ENCODE measurements around the gene NECTIN1.

NECTIN1 gene

GRCh38 chr11:119592642-119593041 is 136.4 kb downstream of the NECTIN1 start:
- Histone ChIP-seq H3K9ac (ENCODE audit: low read depth, low read length) (no peak overlapping the region), H3K4me3 (ENCODE audit: low read depth, low read length) (no peak overlapping the region), H3K36me3 (ENCODE audit: control insufficient read depth, insufficient read depth, low read length) (no peaks in the 10 kb centered on the region), H3K4me1 (ENCODE audit: control insufficient read depth, insufficient read depth, low read length) (peaks cover 11% of the 10 kb centered on the region), H3K27me3 (ENCODE audit: control insufficient read depth, insufficient read depth, low read length) (no peaks in the 10 kb centered on the region), H3K9me3 (ENCODE audit: control insufficient read depth, insufficient read depth, low read length) (no peaks in the 10 kb centered on the region)

GRCh38 chr11:119591836-119592310 is 137.1 kb downstream of the NECTIN1 start:
- Histone ChIP-seq H3K4me3 (ENCODE audit: low read depth, low read length) (no peak overlapping the region), H3K4me1 (ENCODE audit: control insufficient read depth, insufficient read depth, low read length) (peaks cover 11% of the 10 kb centered on the region), H3K36me3 (ENCODE audit: control insufficient read depth, insufficient read depth, low read length) (no peaks in the 10 kb centered on the region), H3K9ac (ENCODE audit: low read depth, low read length) (no peak overlapping the region), H3K27me3 (ENCODE audit: control insufficient read depth, insufficient read depth, low read length) (no peaks in the 10 kb centered on the region), H3K9me3 (ENCODE audit: control insufficient read depth, insufficient read depth, low read length) (no peaks in the 10 kb centered on the region)

- H3K36me3 ChIP-seq (ENCODE audit: control insufficient read depth, insufficient read depth, low read length) = no peaks in the 10 kb centered on the region
- peaks cover 12% of the 10 kb centered on the region for H3K4me1 ChIP-seq (ENCODE audit: control insufficient read depth, insufficient read depth, low read length)
- H3K27me3 ChIP-seq (ENCODE audit: control insufficient read depth, insufficient read depth, low read length) = peaks cover 3% of the 10 kb centered on the region
- H3K9ac ChIP-seq (ENCODE audit: low read depth, low read length) = no peak overlapping the region
- H3K4me3 ChIP-seq (ENCODE audit: low read depth, low read length) = no peak overlapping the region
- no peaks in the 10 kb centered on the region for H3K9me3 ChIP-seq (ENCODE audit: control insufficient read depth, insufficient read depth, low read length)
Measured at GRCh38 chr11:119590651-119591351, 138.2 kb downstream of the NECTIN1 start.

- H3K36me3 ChIP-seq (ENCODE audit: control insufficient read depth, insufficient read depth, low read length) = no peaks in the 10 kb centered on the region
- H3K9ac ChIP-seq (ENCODE audit: low read depth, low read length) = no peak overlapping the region
- H3K4me1 ChIP-seq (ENCODE audit: control insufficient read depth, insufficient read depth, low read length) = peaks cover 13% of the 10 kb centered on the region
- H3K27me3 ChIP-seq (ENCODE audit: control insufficient read depth, insufficient read depth, low read length) = peaks cover 9% of the 10 kb centered on the region
- no peak overlapping the region for H3K4me3 ChIP-seq (ENCODE audit: low read depth, low read length)
- no peaks in the 10 kb centered on the region for H3K9me3 ChIP-seq (ENCODE audit: control insufficient read depth, insufficient read depth, low read length)
Measured at GRCh38 chr11:119589001-119589400, 140.0 kb downstream of the NECTIN1 start.

Data from iPS-15b (cell line).